Common myeloid progenitor, CD34-positive (primary cell): ENCODE results near the gene SLC6A16.

ENCODE experiments used
- CTCF ChIA-PET: fragments of 350-600 bp; sonication (Branson Sonifier 250); formaldehyde crosslinking; loops from one replicate; lab custom pipeline; 2021; ENCODE audit warnings: antibody characterized with exemption; lab: Charles Lee
- POLR2A ChIA-PET: fragments of 350-600 bp; sonication (Branson Sonifier 250); formaldehyde crosslinking; loops from one replicate; lab custom pipeline; 2021; ENCODE audit warnings: antibody characterized with exemption; lab: Charles Lee
- DNase-seq, 3 donors: peaks; one replicate each; pipeline versions ENCODE4 v3.0.0 to v3.0.0-alpha.2; 2013
- H3K27ac ChIP-seq, 2 experiments: 1 replicate in 1 of 2; 2 replicates in 1 of 2; pipeline ENCODE4 v1.7.0; 2013; ENCODE audit warnings: inconsistent platforms in 2 of 2, low read length in 2 of 2, mild to moderate bottlenecking in 2 of 2, low read depth in 1 of 2, moderate library complexity in 1 of 2; ENCODE audit not compliant: severe bottlenecking in 2 of 2, insufficient read depth in 1 of 2, poor library complexity in 1 of 2
- H3K27me3 ChIP-seq, 5 experiments: replicated peaks in 2 of 5; 1 replicate in 3 of 5; 2 replicates in 2 of 5; pipeline versions ENCODE4 v1.6.1 to v1.7.0; 2013; ENCODE audit warnings: low read length in 4 of 5, mild to moderate bottlenecking in 2 of 5, moderate library complexity in 2 of 5, inconsistent platforms in 1 of 5; ENCODE audit not compliant: insufficient read depth in 5 of 5, control insufficient read depth in 4 of 5
- H3K36me3 ChIP-seq, 4 experiments: 1 replicate in 2 of 4; 2 replicates in 2 of 4; pipeline versions ENCODE4 v1.6.1 to v1.7.0; 2013; ENCODE audit warnings: low read length in 3 of 4, control low read depth in 1 of 4, mild to moderate bottlenecking in 1 of 4; ENCODE audit not compliant: control insufficient read depth in 4 of 4, insufficient read depth in 4 of 4
- H3K4me1 ChIP-seq, 4 experiments: 1 replicate in 3 of 4; 2 replicates in 1 of 4; pipeline versions ENCODE4 v1.6.1 to v1.7.1; 2013; ENCODE audit warnings: low read length in 3 of 4, mild to moderate bottlenecking in 3 of 4, control low read depth in 1 of 4, inconsistent platforms in 1 of 4, moderate library complexity in 1 of 4; ENCODE audit not compliant: control insufficient read depth in 4 of 4, insufficient read depth in 4 of 4; ENCODE audit errors: control extremely low read depth in 1 of 4
- H3K4me3 ChIP-seq, 7 experiments: 1 replicate in 4 of 7; 2 replicates in 3 of 7; pipeline versions ENCODE4 v1.5.1 to v1.7.0; 2013; ENCODE audit warnings: mild to moderate bottlenecking in 7 of 7, low read length in 6 of 7, moderate library complexity in 6 of 7, inconsistent platforms in 2 of 7, low read depth in 2 of 7, control low read depth in 1 of 7; ENCODE audit not compliant: insufficient read depth in 4 of 7, control insufficient read depth in 1 of 7; ENCODE audit errors: extremely low read depth in 1 of 7
- H3K9me3 ChIP-seq, 5 experiments: 1 replicate in 4 of 5; 2 replicates in 1 of 5; pipeline versions ENCODE4 v1.6.1 to v1.7.1; 2013; ENCODE audit warnings: low read length in 4 of 5, mild to moderate bottlenecking in 2 of 5, inconsistent platforms in 1 of 5, low read depth in 1 of 5, moderate library complexity in 1 of 5; ENCODE audit not compliant: control insufficient read depth in 4 of 5, insufficient read depth in 2 of 5; ENCODE audit errors: control extremely low read depth in 1 of 5
- WGBS: methylation state at CpG from one replicate; pipeline ENCODE4 v1.1.5; 2013; ENCODE audit not compliant: insufficient coverage; 5-methylcytosine and 5-hydroxymethylcytosine counted together

The SLC6A16 gene

GRCh38 chr19:49339301-49340068 lies 14.5 kb upstream of the SLC6A16 start:
- POLR2A ChIA-PET, result no interaction called here
- Histone ChIP-seq H3K9me3 (no peaks in the 10 kb centered on the region), H3K27ac (no peak overlapping the region), H3K4me1 (peaks cover 0 to 37% (median 28%) of the 10 kb centered on the region in 4 experiments), H3K36me3 (peaks cover 2 to 33% (median 25%) of the 10 kb centered on the region in 4 experiments), H3K27me3 (no peaks in the 10 kb centered on the region), H3K4me3 (no peak overlapping the region)
- WGBS, result 97% methylated on average over 35 of the region's 47 CpGs
- DNase-seq, result no peak
- CTCF ChIA-PET, result interaction anchor here (0.7 kb wide), 1 partner anchor 12 kb away, joined by 3 read pairs; no protein-coding TSS in a partner anchor

GRCh38 chr19:49338691-49339300 lies 13.8 kb upstream of the SLC6A16 start:
- no peak for DNase-seq
- peaks cover 2 to 33% (median 25%) of the 10 kb centered on the region in 4 experiments for H3K36me3 ChIP-seq
- H3K4me3 ChIP-seq, result no peak overlapping the region
- CTCF ChIA-PET, result no interaction called here
- no peaks in the 10 kb centered on the region for H3K9me3 ChIP-seq
- POLR2A ChIA-PET, result no interaction called here
- H3K27me3 ChIP-seq, result no peaks in the 10 kb centered on the region
- peaks cover 0 to 44% (median 35%) of the 10 kb centered on the region in 4 experiments for H3K4me1 ChIP-seq
- 94% methylated on average over 27 of the region's 30 CpGs for whole genome bisulfite sequencing
- no peak overlapping the region for H3K27ac ChIP-seq

- H3K4me3 ChIP-seq, result no peak overlapping the region
- CTCF ChIA-PET, result no interaction called here
- DNase-seq, result no peak
- WGBS, result 95% methylated on average over 30 of the region's 34 CpGs
- peaks cover 2 to 33% (median 25%) of the 10 kb centered on the region in 4 experiments for H3K36me3 ChIP-seq
- H3K4me1 ChIP-seq, result peaks cover 0 to 50% (median 41%) of the 10 kb centered on the region in 4 experiments
- H3K27me3 ChIP-seq, result no peaks in the 10 kb centered on the region
- H3K27ac ChIP-seq, result no peak overlapping the region
- POLR2A ChIA-PET, result interaction anchor here (0.5 kb wide), 1 partner anchor 700 kb away, joined by 4 read pairs; no protein-coding TSS in a partner anchor
- H3K9me3 ChIP-seq, result no peaks in the 10 kb centered on the region
Measured at GRCh38 chr19:49338023-49338677, 13.2 kb upstream of the SLC6A16 start.

GRCh38 chr19:49337267-49338022 lies 12.5 kb upstream of the SLC6A16 start:
- 97% methylated on average over 17 of the region's 19 CpGs for WGBS
- no peak overlapping the region for H3K4me3 ChIP-seq
- DNase-seq, result no peak
- peaks cover 0 to 58% (median 48%) of the 10 kb centered on the region in 4 experiments for H3K4me1 ChIP-seq
- H3K36me3 ChIP-seq, result peaks cover 2 to 33% (median 25%) of the 10 kb centered on the region in 4 experiments
- ChIA-PET POLR2A (interaction anchor here (0.6 kb wide), 1 partner anchor 56 kb away, joined by 4 read pairs; no protein-coding TSS in a partner anchor), CTCF (no interaction called here)
- H3K27ac ChIP-seq, result peak overlapping the region in 1 of 2 experiments; percentile 54
- H3K9me3 ChIP-seq, result no peaks in the 10 kb centered on the region
- no peaks in the 10 kb centered on the region for H3K27me3 ChIP-seq

- Histone ChIP-seq H3K9me3 (no peaks in the 10 kb centered on the region), H3K4me3 (peak overlapping the region in 2 of 7 experiments; percentile 32 to 38), H3K27me3 (no peaks in the 10 kb centered on the region), H3K27ac (peak overlapping the region in 1 of 2 experiments; percentile 54), H3K4me1 (peaks cover 2 to 64% (median 49%) of the 10 kb centered on the region in 4 experiments), H3K36me3 (peaks cover 2 to 33% (median 24%) of the 10 kb centered on the region in 4 experiments)
- POLR2A ChIA-PET, result no interaction called here
- CTCF ChIA-PET, result interaction anchor here (0.8 kb wide), 1 partner anchor 13 kb away, joined by 3 read pairs; no protein-coding TSS in a partner anchor
- no peak for DNase-seq
- 94% methylated on average over 6 of the region's 10 CpGs for WGBS
Measured at GRCh38 chr19:49336482-49337266, 11.7 kb upstream of the SLC6A16 start.
